HEK293 (cell line): ENCODE measurements around the gene ABCC2.

Source experiments
- CTCF ChIA-PET: fragments of 350-600 bp; formaldehyde crosslinking; extraction: SDS; loops from one replicate; lab custom pipeline; 2021; ENCODE audit warnings: antibody characterized with exemption; lab: Yijun Ruan, JAX
- POLR2A ChIA-PET: fragments of 300-600 bp; formaldehyde crosslinking; extraction: SDS; loops from one replicate; lab custom pipeline; 2020; ENCODE audit warnings: antibody characterized with exemption, inconsistent platforms; lab: Yijun Ruan, JAX
- H3K27ac ChIP-seq: fragments of 200-500 bp; sonication (Bioruptor generic); 2 replicates; pipeline ENCODE4 v1.5.1; 2014; ENCODE audit warnings: low read depth, low read length, control low read depth, inconsistent platforms; ENCODE audit errors: extremely low read depth
- H3K36me3 ChIP-seq, 2 experiments: fragments of 200-500 bp in 1 of 2; sonication (Bioruptor generic) in 1 of 2; 1 replicate in 1 of 2; 2 replicates in 1 of 2; pipeline ENCODE4 v1.5.1; 2014 to 2017; ENCODE audit warnings: inconsistent platforms in 2 of 2, low read length in 2 of 2; ENCODE audit not compliant: control insufficient read depth in 2 of 2, insufficient read depth in 1 of 2
- H3K4me1 ChIP-seq: fragments of 200-500 bp; sonication (Bioruptor generic); 2 replicates; pipeline ENCODE4 v1.5.1; 2014; ENCODE audit warnings: mild to moderate bottlenecking, low read length, inconsistent platforms; ENCODE audit not compliant: control insufficient read depth, insufficient read depth
- H3K4me3 ChIP-seq: 2 replicates; pipeline ENCODE4 v1.5.1; 2011; ENCODE audit warnings: low read depth, mild to moderate bottlenecking, control low read depth, low read length, moderate library complexity
- H3K9me3 ChIP-seq: fragments of 200-500 bp; sonication (Bioruptor generic); 2 replicates; pipeline ENCODE4 v1.5.1; 2014; ENCODE audit warnings: low read depth, low read length, inconsistent platforms; ENCODE audit not compliant: control insufficient read depth, insufficient read depth
- BCL11B ChIP-seq: fragments of 450-650 bp; formaldehyde crosslinking; IDR thresholded peaks from 2 replicates; pipeline ENCODE4 v1.5.1; 2016; ENCODE audit warnings: low read depth, missing biosample characterization, missing genetic modification characterization
- FEZF1 ChIP-seq: fragments of 450-650 bp; formaldehyde crosslinking; IDR thresholded peaks from 2 replicates; pipeline ENCODE4 v1.5.1; 2016; ENCODE audit warnings: missing biosample characterization, missing genetic modification characterization
- SCRT1 ChIP-seq: fragments of 450-650 bp; formaldehyde crosslinking; IDR thresholded peaks from 2 replicates; pipeline ENCODE4 v1.5.1; 2016; ENCODE audit warnings: missing biosample characterization, missing genetic modification characterization, borderline replicate concordance
- SCRT2 ChIP-seq: fragments of 450-650 bp; formaldehyde crosslinking; IDR thresholded peaks from 2 replicates; pipeline ENCODE4 v1.5.1; 2016; ENCODE audit warnings: missing biosample characterization, missing genetic modification characterization
- ZNF548 ChIP-seq: fragments of 450-650 bp; formaldehyde crosslinking; IDR thresholded peaks from 2 replicates; pipeline ENCODE4 v1.5.1; 2016; ENCODE audit warnings: missing biosample characterization, missing genetic modification characterization
- ZNF664 ChIP-seq: fragments of 450-650 bp; formaldehyde crosslinking; IDR thresholded peaks from 2 replicates; pipeline ENCODE4 v1.5.1; 2016; ENCODE audit warnings: missing biosample characterization, missing genetic modification characterization
- ZNF707 ChIP-seq: fragments of 450-650 bp; formaldehyde crosslinking; IDR thresholded peaks from 2 replicates; pipeline ENCODE4 v1.5.1; 2016; ENCODE audit warnings: missing biosample characterization, missing genetic modification characterization
- TF ChIP-seq, protein P1 (sequence below): fragments of 450-650 bp; formaldehyde crosslinking; IDR thresholded peaks from 2 replicates; pipeline ENCODE4 v1.5.1; 2016; ENCODE audit warnings: missing biosample characterization, missing genetic modification characterization, borderline replicate concordance
- TF ChIP-seq, protein P2 (sequence below): fragments of 450-650 bp; formaldehyde crosslinking; IDR thresholded peaks from 2 replicates; pipeline ENCODE4 v1.5.1; 2017; ENCODE audit warnings: missing biosample characterization, mild to moderate bottlenecking, missing genetic modification characterization, moderate library complexity
- TF ChIP-seq, protein P3 (sequence below): fragments of 450-650 bp; formaldehyde crosslinking; IDR thresholded peaks from 2 replicates; pipeline ENCODE4 v1.5.1; 2016; ENCODE audit warnings: missing biosample characterization, missing genetic modification characterization, borderline replicate concordance

Gene ABCC2

DNA sequence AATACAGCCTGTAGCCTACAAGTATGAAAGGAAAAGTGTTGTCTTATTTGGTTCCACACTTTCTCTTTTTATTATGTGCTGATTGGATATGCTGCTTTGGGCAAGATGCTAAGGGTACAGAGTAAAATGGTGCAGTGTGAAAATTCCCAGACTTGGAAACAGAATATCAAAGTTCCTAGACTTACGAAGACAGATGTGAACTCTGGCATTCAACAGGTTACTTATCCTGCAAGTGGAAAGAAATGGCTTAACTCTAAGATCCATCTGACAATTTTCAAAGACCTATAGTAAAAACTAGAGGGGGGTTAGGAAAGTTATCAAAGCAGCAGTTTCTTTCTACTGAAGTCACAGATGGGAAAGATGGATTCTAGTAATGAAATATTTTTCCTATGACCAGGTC is 26.3 kb upstream of the ABCC2 start:
- H3K36me3 ChIP-seq = peaks cover 28 to 81% of the 10 kb centered on the region in 2 experiments
- POLR2A ChIA-PET = no interaction called here

DNA sequence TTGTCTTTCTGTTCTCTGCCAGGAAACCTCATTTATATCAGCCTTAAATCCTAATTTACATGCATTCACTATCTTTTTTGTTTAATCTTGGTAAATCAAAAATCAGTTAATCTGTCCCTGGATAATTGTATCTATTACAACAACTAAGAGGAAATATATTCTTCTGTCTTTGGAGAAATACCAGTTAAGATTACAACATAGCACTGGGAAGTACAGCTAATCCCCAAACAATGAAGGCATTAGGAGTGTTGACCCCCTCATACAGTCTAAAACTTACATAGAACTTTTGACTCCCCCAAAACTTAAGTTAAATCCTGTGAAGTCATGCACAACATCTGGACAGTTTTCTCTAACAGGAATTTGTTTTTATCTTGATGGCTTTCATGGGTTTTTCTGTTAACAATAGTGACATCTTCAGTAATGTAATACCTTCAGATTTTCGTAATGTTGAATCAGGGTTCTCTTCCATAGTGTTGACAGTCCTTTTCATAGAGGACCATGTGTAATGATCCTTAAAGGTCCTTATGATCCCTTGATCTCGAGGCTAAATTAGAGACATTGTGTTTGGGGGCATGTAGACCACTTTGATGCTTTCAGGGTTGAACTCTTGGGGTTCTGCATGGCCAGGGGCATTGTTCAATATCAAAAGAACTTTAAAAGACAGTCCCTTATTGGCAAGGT is 24.1 kb upstream of the ABCC2 start:
- ChIA-PET CTCF (no interaction called here), POLR2A (no interaction called here)
- TF ChIP-seq, protein P1, sequence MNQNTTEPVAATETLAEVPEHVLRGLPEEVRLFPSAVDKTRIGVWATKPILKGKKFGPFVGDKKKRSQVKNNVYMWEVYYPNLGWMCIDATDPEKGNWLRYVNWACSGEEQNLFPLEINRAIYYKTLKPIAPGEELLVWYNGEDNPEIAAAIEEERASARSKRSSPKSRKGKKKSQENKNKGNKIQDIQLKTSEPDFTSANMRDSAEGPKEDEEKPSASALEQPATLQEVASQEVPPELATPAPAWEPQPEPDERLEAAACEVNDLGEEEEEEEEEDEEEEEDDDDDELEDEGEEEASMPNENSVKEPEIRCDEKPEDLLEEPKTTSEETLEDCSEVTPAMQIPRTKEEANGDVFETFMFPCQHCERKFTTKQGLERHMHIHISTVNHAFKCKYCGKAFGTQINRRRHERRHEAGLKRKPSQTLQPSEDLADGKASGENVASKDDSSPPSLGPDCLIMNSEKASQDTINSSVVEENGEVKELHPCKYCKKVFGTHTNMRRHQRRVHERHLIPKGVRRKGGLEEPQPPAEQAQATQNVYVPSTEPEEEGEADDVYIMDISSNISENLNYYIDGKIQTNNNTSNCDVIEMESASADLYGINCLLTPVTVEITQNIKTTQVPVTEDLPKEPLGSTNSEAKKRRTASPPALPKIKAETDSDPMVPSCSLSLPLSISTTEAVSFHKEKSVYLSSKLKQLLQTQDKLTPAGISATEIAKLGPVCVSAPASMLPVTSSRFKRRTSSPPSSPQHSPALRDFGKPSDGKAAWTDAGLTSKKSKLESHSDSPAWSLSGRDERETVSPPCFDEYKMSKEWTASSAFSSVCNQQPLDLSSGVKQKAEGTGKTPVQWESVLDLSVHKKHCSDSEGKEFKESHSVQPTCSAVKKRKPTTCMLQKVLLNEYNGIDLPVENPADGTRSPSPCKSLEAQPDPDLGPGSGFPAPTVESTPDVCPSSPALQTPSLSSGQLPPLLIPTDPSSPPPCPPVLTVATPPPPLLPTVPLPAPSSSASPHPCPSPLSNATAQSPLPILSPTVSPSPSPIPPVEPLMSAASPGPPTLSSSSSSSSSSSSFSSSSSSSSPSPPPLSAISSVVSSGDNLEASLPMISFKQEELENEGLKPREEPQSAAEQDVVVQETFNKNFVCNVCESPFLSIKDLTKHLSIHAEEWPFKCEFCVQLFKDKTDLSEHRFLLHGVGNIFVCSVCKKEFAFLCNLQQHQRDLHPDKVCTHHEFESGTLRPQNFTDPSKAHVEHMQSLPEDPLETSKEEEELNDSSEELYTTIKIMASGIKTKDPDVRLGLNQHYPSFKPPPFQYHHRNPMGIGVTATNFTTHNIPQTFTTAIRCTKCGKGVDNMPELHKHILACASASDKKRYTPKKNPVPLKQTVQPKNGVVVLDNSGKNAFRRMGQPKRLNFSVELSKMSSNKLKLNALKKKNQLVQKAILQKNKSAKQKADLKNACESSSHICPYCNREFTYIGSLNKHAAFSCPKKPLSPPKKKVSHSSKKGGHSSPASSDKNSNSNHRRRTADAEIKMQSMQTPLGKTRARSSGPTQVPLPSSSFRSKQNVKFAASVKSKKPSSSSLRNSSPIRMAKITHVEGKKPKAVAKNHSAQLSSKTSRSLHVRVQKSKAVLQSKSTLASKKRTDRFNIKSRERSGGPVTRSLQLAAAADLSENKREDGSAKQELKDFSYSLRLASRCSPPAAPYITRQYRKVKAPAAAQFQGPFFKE (tag by site-specific recombination) = no peak
- TF ChIP-seq, protein P2, sequence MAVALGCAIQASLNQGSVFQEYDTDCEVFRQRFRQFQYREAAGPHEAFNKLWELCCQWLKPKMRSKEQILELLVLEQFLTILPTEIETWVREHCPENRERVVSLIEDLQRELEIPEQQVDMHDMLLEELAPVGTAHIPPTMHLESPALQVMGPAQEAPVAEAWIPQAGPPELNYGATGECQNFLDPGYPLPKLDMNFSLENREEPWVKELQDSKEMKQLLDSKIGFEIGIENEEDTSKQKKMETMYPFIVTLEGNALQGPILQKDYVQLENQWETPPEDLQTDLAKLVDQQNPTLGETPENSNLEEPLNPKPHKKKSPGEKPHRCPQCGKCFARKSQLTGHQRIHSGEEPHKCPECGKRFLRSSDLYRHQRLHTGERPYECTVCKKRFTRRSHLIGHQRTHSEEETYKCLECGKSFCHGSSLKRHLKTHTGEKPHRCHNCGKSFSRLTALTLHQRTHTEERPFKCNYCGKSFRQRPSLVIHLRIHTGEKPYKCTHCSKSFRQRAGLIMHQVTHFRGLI (tag by site-specific recombination) = no peak
- TF ChIP-seq FEZF1 (tag by site-specific recombination) (no peak), ZNF548 (tag by site-specific recombination) (no peak), BCL11B (tag by site-specific recombination) (no peak), ZNF707 (tag by site-specific recombination) (no peak)
- TF ChIP-seq, protein P3, sequence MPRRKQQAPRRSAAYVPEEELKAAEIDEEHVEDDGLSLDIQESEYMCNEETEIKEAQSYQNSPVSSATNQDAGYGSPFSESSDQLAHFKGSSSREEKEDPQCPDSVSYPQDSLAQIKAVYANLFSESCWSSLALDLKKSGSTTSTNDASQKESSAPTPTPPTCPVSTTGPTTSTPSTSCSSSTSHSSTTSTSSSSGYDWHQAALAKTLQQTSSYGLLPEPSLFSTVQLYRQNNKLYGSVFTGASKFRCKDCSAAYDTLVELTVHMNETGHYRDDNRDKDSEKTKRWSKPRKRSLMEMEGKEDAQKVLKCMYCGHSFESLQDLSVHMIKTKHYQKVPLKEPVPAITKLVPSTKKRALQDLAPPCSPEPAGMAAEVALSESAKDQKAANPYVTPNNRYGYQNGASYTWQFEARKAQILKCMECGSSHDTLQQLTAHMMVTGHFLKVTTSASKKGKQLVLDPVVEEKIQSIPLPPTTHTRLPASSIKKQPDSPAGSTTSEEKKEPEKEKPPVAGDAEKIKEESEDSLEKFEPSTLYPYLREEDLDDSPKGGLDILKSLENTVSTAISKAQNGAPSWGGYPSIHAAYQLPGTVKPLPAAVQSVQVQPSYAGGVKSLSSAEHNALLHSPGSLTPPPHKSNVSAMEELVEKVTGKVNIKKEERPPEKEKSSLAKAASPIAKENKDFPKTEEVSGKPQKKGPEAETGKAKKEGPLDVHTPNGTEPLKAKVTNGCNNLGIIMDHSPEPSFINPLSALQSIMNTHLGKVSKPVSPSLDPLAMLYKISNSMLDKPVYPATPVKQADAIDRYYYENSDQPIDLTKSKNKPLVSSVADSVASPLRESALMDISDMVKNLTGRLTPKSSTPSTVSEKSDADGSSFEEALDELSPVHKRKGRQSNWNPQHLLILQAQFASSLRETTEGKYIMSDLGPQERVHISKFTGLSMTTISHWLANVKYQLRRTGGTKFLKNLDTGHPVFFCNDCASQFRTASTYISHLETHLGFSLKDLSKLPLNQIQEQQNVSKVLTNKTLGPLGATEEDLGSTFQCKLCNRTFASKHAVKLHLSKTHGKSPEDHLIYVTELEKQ (tag by site-specific recombination) = no peak
- H3K4me1 ChIP-seq = no peaks in the 10 kb centered on the region
- no peak overlapping the region for H3K4me3 ChIP-seq
- no peaks in the 10 kb centered on the region for H3K9me3 ChIP-seq
- H3K27ac ChIP-seq = no peak overlapping the region
- H3K36me3 ChIP-seq = peaks cover 14 to 61% of the 10 kb centered on the region in 2 experiments

More for the DNA sequence above, 26.3 kb upstream of the ABCC2 start:
- TF ChIP-seq SCRT2 (tag by site-specific recombination) (peak; percentile 75), ZNF664 (tag by site-specific recombination) (no peak), SCRT1 (tag by site-specific recombination) (peak; percentile 75)
- CTCF ChIA-PET = interaction anchor here (0.6 kb wide), 1 partner anchor 166 kb away, joined by 5 read pairs; no protein-coding TSS in a partner anchor
- H3K4me1 ChIP-seq = no peaks in the 10 kb centered on the region
- no peak overlapping the region for H3K27ac ChIP-seq
- no peak overlapping the region for H3K4me3 ChIP-seq
- H3K9me3 ChIP-seq = no peaks in the 10 kb centered on the region
